Colonic mucosa (tissue), 4 donors: Measurements from ENCODE around the gene COL8A2. TPM values are rescaled to one million over a fixed set of nuclear protein-coding genes. Genes with fewer than 3 reads are reported as not detected.

ENCODE experiments used
- DNase-seq: peaks from one replicate; pipeline ENCODE4 v3.0.0-alpha.2; 2020
- H3K27ac ChIP-seq: fragments of 200-600 bp; one replicate; pipeline ENCODE4 v1.8.0; 2021
- H3K27me3 ChIP-seq: fragments of 200-600 bp; one replicate; pipeline ENCODE4 v1.8.0; 2021
- H3K36me3 ChIP-seq: fragments of 200-600 bp; one replicate; pipeline ENCODE4 v1.8.0; 2021
- H3K4me1 ChIP-seq: fragments of 200-600 bp; one replicate; pipeline ENCODE4 v1.8.0; 2021; ENCODE audit warnings: mild to moderate bottlenecking
- H3K4me3 ChIP-seq: fragments of 200-600 bp; one replicate; pipeline ENCODE4 v1.8.0; 2021
- H3K9ac ChIP-seq, 2 donors: one replicate each; pipeline ENCODE4 v1.7.0; 2013; ENCODE audit warnings: control low read depth in 2 of 2, low read depth in 2 of 2, low read length in 2 of 2
- H3K9me3 ChIP-seq: fragments of 200-600 bp; one replicate; pipeline ENCODE4 v1.8.0; 2021
- intact Hi-C: fragments of 100-400 bp; cut with DNase I; formaldehyde crosslinking; loops from one replicate; pipeline ENCODE4 v1.14.1; 2022
- total RNA-seq, 2 donors: library from RNA; stranded (reverse); fragmentation: NEBNext Ultra II Directional in 1 of 2; extraction: Animal tissue kit (Norgen Biotek cat#: 25700) in 1 of 2; gene quantifications; one replicate each; pipeline ENCODE4 v1.2.1, GENCODE V29; 2021
- TF ChIP-seq, protein P1 (sequence below): fragments of 200-600 bp; IDR thresholded peaks from one replicate; pipeline ENCODE4 v1.8.0; 2022; ENCODE audit warnings: antibody characterized with exemption, mild to moderate bottlenecking
- donor health status: healthy.
- donor health status: DM: no; HTN: no; CAD: no.
- donor health status: DM: no; HTN: no; CAD: no.

The COL8A2 gene
- total RNA-seq, 2 donors from 2014 or later, result 1.1 to 2.1 TPM

DNA sequence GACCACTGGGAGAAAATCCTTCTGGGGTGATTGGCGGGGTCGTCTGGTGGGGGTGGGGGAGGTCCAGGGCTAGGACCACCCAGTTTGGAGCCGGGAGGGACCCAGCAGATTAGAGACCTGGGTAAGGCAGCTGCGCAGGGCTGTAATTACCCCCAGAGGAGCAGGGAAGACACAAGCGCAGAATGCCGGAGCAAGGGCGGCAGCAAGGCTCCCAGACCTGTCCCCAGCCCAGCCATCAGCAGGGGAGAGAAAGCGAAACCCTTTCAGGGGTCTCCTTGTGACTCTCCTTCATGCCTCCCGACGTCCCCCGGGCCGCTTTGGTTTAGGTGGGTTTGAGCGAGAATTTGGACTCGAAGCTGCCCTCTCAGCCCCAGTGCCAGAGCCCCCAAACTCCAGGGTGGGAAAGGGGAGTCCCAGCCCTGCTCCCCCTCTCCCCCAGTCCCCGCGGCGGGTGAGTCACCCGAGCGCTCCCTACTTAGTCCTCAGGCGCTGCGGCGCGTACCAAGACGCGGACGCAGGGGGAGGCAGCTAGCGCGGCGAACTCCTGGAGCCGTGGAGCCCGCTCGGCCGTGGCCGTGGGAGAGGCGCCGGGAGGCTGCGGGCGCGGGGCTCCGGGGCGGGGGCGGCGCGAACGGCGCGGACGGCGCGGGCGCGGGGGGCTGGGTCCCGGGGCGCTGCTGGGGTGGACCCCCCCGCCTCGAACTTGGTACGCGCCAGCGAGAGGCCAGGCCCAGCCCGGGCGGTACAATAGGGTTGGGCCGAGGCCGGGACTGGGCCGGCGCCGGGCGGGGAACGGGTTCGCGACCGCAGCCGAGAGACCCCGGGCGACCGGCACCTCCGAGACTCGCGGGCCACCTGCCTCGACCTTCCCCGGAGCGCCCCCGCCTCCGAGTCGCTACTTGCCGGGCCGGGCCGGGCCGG is 30.6 kb upstream of the COL8A2 start, which contains the start of gene MAP7D1:
TSS of gene MAP7D1 (plus strand) at position 753 of the 921 bp plus-strand sequence. CDS start 258 bp downstream, outside the sequence.
- intact Hi-C loops, result loop anchor here (10.0 kb wide), 1 partner anchor 129 kb away; no protein-coding TSS in a partner anchor
- peak within 1 kb of the TSS; percentile 93 for H3K4me3 ChIP-seq
- TF ChIP-seq, protein P1, sequence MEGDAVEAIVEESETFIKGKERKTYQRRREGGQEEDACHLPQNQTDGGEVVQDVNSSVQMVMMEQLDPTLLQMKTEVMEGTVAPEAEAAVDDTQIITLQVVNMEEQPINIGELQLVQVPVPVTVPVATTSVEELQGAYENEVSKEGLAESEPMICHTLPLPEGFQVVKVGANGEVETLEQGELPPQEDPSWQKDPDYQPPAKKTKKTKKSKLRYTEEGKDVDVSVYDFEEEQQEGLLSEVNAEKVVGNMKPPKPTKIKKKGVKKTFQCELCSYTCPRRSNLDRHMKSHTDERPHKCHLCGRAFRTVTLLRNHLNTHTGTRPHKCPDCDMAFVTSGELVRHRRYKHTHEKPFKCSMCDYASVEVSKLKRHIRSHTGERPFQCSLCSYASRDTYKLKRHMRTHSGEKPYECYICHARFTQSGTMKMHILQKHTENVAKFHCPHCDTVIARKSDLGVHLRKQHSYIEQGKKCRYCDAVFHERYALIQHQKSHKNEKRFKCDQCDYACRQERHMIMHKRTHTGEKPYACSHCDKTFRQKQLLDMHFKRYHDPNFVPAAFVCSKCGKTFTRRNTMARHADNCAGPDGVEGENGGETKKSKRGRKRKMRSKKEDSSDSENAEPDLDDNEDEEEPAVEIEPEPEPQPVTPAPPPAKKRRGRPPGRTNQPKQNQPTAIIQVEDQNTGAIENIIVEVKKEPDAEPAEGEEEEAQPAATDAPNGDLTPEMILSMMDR, result no peak
- no peaks in the 10 kb centered on the region for H3K27me3 ChIP-seq
- peaks cover 25% of the 10 kb centered on the region for H3K4me1 ChIP-seq
- no peaks in the 10 kb centered on the region for H3K9me3 ChIP-seq
- H3K9ac ChIP-seq, result peak within 1 kb of the TSS; percentile 77 to 88
- H3K27ac ChIP-seq, result peak within 1 kb of the TSS; percentile 96
- DNase-seq, result peak; percentile 89
- no peaks in the 10 kb centered on the region for H3K36me3 ChIP-seq

DNA sequence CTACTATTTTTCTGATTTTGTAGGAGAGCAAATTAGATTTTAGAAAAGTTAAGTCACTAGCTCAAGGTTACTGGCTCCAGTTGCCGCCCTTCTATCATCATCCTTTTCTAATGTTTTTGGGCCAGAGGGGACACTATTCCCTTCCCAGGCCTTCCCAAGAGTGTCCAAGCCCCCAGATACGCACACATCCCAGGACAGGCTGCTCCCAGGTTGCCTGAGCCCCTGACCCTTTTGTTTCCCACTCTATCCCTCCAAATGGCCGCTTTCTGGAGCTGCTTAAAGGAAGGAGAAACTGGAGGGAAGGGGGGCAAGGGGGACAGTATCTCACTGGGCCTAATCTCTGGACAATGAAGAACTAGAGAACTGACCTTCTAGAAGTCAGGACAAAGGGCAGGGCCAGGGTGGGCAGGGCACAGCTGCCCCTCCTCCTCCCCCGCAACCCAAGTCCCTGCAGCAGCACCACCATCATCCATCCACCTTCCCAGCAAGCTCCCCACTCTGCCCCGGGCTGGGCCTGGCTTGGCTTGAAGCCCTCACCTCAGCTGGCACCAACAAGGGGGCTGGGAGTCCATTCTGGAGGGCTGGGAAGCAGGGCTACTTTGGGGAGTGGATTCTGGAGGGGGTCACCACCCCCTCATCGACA is 29.9 kb upstream of the COL8A2 start:
- Histone ChIP-seq H3K4me1 (peaks cover 28% of the 10 kb centered on the region), H3K27ac (peak overlapping the region; percentile 96), H3K9me3 (no peaks in the 10 kb centered on the region), H3K36me3 (no peaks in the 10 kb centered on the region), H3K9ac (peak overlapping the region; percentile 77 to 88), H3K27me3 (no peaks in the 10 kb centered on the region), H3K4me3 (peak overlapping the region; percentile 93)
- DNase-seq, result no peak
- TF ChIP-seq, protein P1, result no peak
- intact Hi-C loops, result loop anchor here (5.0 to 10.0 kb wide), 2 partner anchors 32 to 130 kb away; no protein-coding TSS in a partner anchor

DNA sequence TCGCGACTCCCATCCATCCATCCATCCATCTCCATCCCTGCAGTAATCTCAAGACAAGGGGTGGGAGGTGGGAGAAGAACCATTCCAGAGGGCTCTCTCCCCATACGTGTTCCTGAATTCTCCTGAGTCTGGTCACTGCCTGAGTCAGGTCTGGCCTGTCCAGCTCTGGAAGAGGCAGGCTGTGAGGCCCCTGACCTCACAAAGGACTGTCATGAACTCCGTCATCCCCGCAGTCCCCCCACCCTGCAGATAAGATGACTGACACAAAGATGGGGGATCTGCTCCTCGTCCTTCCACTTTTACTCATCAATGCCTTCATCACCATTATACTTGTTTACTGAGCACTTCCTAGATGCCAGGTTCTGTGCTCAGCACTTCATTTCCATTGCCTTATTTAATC is 29.3 kb upstream of the COL8A2 start:
- DNase-seq, result no peak
- Histone ChIP-seq H3K27me3 (no peaks in the 10 kb centered on the region), H3K4me3 (no peak overlapping the region), H3K27ac (no peak overlapping the region), H3K9me3 (no peaks in the 10 kb centered on the region), H3K36me3 (no peaks in the 10 kb centered on the region), H3K4me1 (peaks cover 22% of the 10 kb centered on the region), H3K9ac (no peak overlapping the region)
- intact Hi-C loops, result loop anchor here (5.0 to 10.0 kb wide), 2 partner anchors 33 to 130 kb away; no protein-coding TSS in a partner anchor
- TF ChIP-seq, protein P1, result no peak

DNA sequence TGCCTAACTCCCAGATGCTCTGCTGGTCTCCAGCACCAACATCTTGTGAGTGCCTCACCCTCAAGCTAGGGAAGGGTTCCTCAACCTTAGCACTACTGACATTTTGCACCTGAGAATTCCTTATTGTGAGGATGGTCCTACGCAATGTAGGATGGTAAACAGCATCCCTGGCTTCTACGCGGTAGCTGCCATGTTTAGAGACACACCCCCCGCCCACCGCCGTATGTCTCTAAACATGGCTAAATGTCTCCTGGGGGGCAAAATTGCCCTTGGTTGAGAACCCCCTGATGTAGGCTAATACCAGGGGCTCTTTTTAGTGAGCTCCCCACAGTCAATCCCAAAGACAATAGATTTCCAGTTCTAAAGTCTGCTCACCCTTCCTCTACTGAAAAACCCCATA is 28.5 kb upstream of the COL8A2 start:
- Histone ChIP-seq H3K27ac (no peak overlapping the region), H3K4me3 (no peak overlapping the region), H3K9me3 (no peaks in the 10 kb centered on the region), H3K4me1 (peaks cover 20% of the 10 kb centered on the region), H3K9ac (no peak overlapping the region), H3K36me3 (no peaks in the 10 kb centered on the region), H3K27me3 (no peaks in the 10 kb centered on the region)
- TF ChIP-seq, protein P1, result no peak
- DNase-seq, result no peak
- intact Hi-C loops, result loop anchor here (5.0 to 10.0 kb wide), 2 partner anchors 34 to 131 kb away; no protein-coding TSS in a partner anchor

DNA sequence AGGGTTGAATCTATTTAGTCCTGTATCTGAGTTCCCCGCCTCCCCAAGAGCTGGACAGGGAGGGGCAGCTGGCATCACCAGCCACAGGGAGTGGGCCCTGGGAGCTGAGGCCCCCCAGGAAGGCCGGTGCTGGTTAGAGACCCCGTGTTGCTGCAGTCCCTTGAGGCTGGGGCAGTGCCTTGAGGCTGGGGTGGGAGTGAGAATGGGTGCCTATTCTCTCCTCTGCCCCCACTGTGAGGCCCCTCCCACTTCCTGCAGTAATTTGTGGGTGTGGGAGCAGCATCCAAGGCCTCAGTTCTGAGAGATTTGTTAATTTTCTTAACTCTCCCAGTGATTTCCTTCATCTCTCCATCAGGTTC is 26.8 kb upstream of the COL8A2 start:
- Histone ChIP-seq H3K4me1 (peaks cover 16% of the 10 kb centered on the region), H3K27ac (peak overlapping the region; percentile 94), H3K4me3 (no peak overlapping the region), H3K9me3 (no peaks in the 10 kb centered on the region), H3K27me3 (no peaks in the 10 kb centered on the region), H3K36me3 (no peaks in the 10 kb centered on the region), H3K9ac (peak overlapping the region in 1 of 2 donors; percentile 58)
- peak; percentile 49 for DNase-seq
- intact Hi-C loops, result loop anchor here (5.0 to 10.0 kb wide), 2 partner anchors 35 to 133 kb away; no protein-coding TSS in a partner anchor
- TF ChIP-seq, protein P1, result no peak
